GM12865 (cell line): ENCODE results near the gene RYR3.

ENCODE experiments used
- DNase-seq: peaks from one replicate; pipeline ENCODE4 v3.0.0; 2010; ENCODE audit warnings: low read depth
- H3K4me3 ChIP-seq: 2 replicates; pipeline ENCODE4 v1.5.1; 2011; ENCODE audit warnings: mild to moderate bottlenecking, low read depth, low read length, control low read depth
- TF ChIP-seq, protein P1 (sequence below): IDR thresholded peaks from 2 replicates; pipeline ENCODE4 v1.5.1; 2011; ENCODE audit warnings: low read length, control low read depth, low read depth, inconsistent platforms; ENCODE audit not compliant: insufficient read depth; ENCODE audit errors: missing control alignments

The RYR3 gene

DNA sequence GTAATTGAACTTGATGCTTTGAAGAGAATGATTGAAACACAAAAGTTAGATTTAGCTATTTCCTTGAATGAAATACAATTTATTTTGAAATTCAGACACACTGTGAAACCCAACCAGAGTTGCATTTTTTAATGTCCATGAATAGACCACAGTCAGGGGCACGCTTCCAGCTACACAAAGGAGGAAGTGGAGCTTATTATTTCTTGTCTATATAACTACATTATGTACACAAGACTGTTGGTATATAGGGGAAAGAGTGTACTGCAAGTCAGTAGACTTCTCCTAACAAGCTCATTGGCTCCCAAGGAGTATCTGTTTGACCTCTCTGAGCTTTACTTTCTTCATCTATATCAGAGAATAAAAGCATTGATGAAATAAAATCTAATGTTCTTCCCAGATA is 326.2 kb downstream of the RYR3 start:
- no peak for DNase-seq
- H3K4me3 ChIP-seq, result no peak overlapping the region
- TF ChIP-seq, protein P1, sequence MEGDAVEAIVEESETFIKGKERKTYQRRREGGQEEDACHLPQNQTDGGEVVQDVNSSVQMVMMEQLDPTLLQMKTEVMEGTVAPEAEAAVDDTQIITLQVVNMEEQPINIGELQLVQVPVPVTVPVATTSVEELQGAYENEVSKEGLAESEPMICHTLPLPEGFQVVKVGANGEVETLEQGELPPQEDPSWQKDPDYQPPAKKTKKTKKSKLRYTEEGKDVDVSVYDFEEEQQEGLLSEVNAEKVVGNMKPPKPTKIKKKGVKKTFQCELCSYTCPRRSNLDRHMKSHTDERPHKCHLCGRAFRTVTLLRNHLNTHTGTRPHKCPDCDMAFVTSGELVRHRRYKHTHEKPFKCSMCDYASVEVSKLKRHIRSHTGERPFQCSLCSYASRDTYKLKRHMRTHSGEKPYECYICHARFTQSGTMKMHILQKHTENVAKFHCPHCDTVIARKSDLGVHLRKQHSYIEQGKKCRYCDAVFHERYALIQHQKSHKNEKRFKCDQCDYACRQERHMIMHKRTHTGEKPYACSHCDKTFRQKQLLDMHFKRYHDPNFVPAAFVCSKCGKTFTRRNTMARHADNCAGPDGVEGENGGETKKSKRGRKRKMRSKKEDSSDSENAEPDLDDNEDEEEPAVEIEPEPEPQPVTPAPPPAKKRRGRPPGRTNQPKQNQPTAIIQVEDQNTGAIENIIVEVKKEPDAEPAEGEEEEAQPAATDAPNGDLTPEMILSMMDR, result no peak

DNA sequence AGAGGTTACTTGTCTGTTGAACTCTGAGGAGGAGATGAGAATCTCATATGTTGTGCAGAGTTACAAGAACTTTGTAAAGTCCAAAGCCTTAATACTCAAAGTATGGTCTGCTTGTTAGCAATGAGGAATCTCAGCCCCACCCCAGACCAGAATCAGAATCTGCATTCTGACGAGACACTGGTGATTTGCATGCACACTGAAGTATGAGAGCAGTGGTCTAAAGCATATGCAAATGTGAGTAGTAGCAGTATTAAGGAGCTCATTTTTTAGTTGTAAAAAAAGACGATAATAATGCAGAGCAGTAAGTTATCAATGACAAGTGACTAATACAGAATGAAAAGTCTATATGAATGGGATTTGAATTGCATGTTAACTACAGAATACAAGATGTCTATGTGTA is 327.7 kb downstream of the RYR3 start:
- H3K4me3 ChIP-seq, result no peak overlapping the region
- no peak for DNase-seq
- TF ChIP-seq, protein P1, result no peak

DNA sequence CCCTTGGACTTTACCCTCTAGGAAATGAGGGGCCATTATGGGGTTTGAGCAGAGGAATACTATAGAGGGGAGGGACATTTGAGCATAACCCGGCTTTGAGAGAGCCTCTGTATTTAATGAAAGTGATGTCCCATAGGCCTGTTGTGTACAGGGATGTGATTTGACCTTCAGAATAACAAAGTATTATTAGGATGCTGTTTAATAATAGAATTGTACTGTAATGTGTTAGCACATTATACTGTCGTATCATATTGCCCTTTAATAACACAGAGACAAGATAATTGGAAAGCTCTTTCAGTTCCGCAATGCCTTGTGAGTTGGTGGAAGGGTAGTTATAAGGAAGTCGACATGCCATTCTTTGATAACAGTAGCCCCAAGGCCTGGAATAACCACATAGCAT is 328.3 kb downstream of the RYR3 start:
- no peak overlapping the region for H3K4me3 ChIP-seq
- no peak for DNase-seq
- TF ChIP-seq, protein P1, result no peak

DNA sequence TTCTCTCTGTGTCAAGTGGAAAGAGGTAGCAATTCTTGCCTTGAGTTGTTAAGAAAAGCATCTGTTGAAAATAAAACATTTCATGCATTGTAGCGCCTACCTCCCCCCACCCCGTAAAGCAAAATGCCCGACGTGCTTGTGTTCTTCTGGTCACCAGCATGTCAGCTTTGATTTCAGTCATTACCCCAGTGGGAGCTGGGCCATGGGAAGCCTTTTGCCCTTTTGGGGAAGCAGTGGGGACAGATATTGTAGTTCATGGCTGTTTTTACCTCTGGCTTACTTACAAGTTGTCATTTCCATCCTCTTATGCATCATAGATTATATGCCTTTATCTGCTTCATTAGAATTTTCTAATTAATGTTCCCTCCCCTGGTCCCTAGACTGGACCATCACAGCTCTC is 328.7 kb downstream of the RYR3 start:
- TF ChIP-seq, protein P1, result no peak
- no peak for DNase-seq
- H3K4me3 ChIP-seq, result no peak overlapping the region

DNA sequence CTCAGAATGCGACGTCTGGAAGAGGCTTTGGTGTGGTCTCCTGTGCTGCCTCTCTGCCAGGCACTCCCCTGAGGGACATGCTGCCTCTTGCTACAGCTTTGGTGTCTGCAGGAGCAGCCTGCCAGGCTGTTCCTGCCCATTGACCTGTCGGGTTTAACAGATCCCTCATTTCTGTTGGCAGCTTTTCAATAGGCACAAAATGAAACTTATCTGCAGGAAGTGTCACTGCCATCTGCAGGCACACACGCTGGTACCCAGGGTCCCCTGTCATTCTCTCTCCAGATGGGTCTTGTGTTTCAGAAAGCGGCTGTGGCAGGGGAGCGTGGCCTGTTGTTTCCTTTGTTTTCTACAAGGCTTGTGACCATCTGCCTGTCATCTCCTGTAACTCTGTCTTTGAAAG is 329.2 kb downstream of the RYR3 start:
- TF ChIP-seq, protein P1, result no peak
- H3K4me3 ChIP-seq, result no peak overlapping the region
- no peak for DNase-seq

DNA sequence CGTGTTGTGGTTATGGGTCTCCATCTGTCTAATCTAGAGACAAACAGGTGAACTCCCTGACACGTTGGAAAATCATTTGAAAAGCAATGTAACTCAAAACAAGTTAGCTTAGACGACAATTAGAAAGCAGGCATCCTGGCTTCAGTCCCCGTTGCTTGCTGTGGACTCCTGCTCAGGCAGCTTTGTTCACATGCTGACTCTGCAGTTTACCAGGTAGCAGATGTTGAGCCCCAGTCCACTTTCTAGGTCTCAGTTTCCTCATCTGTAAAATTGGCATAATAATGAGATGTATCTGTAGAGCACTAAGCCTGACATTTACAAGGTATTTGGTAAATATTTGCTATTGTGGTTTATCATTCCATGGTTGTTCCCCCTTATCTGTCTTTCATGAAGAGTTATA is 330.3 kb downstream of the RYR3 start:
- TF ChIP-seq, protein P1, result no peak
- H3K4me3 ChIP-seq, result no peak overlapping the region
- no peak for DNase-seq

DNA sequence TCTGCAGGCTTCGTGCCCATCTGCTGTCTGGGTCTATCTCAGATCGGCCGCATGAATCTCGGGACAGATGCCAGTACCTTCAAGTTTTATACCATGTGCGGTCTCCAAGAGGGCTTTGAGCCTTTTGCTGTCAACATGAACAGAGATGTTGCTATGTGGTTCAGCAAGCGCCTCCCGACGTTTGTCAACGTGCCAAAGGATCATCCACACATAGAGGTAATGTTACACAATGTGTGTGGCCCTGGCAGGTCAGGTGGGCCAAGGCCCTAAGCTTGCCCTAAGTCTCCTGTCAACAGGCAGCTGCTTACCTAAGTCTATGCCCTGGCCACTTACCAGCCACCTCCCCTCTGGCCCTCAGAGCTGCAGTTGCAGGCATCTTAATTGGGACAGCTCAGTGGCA is 333.5 kb downstream of the RYR3 start:
- no peak for DNase-seq

More for the DNA sequence above, 333.5 kb downstream of the RYR3 start:
- TF ChIP-seq, protein P1, result no peak
- no peak overlapping the region for H3K4me3 ChIP-seq
